HuH-7.5 (cell line): ENCODE results near the gene ZNRF3.
"Not testable (repeated sequence)": the region's sequence is repeated elsewhere in the genome, so short reads cannot be mapped to it uniquely, and the experiment has no call there.

Experiments
- DNase-seq: peaks from one replicate; pipeline ENCODE4 v3.0.0; 2011; ENCODE audit warnings: low spot score

Gene ZNRF3

GRCh38 chr22:29070490-29070889, 187.1 kb downstream of the ZNRF3 start:
- no peak for DNase-seq

- peak; percentile 84 for DNase-seq
Observed at GRCh38 chr22:29071261-29072045, 188.1 kb downstream of the ZNRF3 start.

- peak; percentile 97 for DNase-seq
Observed at GRCh38 chr22:29072193-29072978, 189.0 kb downstream of the ZNRF3 start.

GRCh38 chr22:29072979-29073617, 189.7 kb downstream of the ZNRF3 start, which contains the start of gene KREMEN1:
KREMEN1 (plus strand) TSS chr22:29073035; CDS start chr22:29073131, 96 bp downstream.
- DNase-seq: no peak

- DNase-seq: no peak
Observed at GRCh38 chr22:29073618-29074275, 190.4 kb downstream of the ZNRF3 start.

- no peak for DNase-seq
Observed at GRCh38 chr22:29074276-29074772, 191.0 kb downstream of the ZNRF3 start.

GRCh38 chr22:29078036-29078868, 194.9 kb downstream of the ZNRF3 start:
- DNase-seq: no peak

GRCh38 chr22:29078869-29079207, 195.5 kb downstream of the ZNRF3 start:
- no peak for DNase-seq

- no peak for DNase-seq
Observed at GRCh38 chr22:29079218-29079901, 196.0 kb downstream of the ZNRF3 start.

- no peak for DNase-seq
Observed at GRCh38 chr22:29080106-29080975, 197.0 kb downstream of the ZNRF3 start.

GRCh38 chr22:29081517-29082236, 198.3 kb downstream of the ZNRF3 start:
- no peak for DNase-seq

- no peak for DNase-seq
Observed at GRCh38 chr22:29082826-29083545, 199.6 kb downstream of the ZNRF3 start.

GRCh38 chr22:29083576-29083932, 200.2 kb downstream of the ZNRF3 start:
- not testable (repeated sequence) for DNase-seq

GRCh38 chr22:29083933-29084591, 200.7 kb downstream of the ZNRF3 start:
- no peak for DNase-seq

GRCh38 chr22:29087012-29087411, 203.6 kb downstream of the ZNRF3 start:
- DNase-seq: no peak

GRCh38 chr22:29088809-29089208, 205.4 kb downstream of the ZNRF3 start:
- no peak for DNase-seq

- DNase-seq: no peak
Observed at GRCh38 chr22:29089507-29089906, 206.1 kb downstream of the ZNRF3 start.

- DNase-seq: no peak
Observed at GRCh38 chr22:29090039-29090438, 206.7 kb downstream of the ZNRF3 start.
